ENCODE results near the gene TNS2.

Gene TNS2

DNA sequence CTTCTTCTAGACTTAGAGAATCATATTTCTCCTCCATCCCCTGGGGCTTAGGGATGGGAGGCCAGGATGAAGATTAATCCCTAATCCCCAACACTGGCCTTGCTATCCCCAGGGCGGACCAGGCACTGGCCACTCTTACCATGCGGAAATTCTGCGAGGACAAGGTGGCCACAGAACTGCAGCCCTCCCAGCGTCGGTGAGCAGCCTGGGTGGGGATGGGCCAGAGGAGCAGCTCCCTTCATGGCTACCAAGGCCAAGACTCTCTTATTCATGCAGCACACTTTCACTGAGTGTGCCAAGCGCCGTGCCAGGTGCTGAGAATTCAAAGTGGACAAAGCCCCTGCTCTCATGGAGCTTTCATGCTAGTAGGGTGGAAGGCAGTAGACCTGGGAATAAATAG is 7.0 kb downstream of the TNS2 start:
- no peak for DNase-seq

- no peak for DNase-seq
Observed at GRCh38 chr12:53057816-53058500, 8.1 kb downstream of the TNS2 start.

DNA sequence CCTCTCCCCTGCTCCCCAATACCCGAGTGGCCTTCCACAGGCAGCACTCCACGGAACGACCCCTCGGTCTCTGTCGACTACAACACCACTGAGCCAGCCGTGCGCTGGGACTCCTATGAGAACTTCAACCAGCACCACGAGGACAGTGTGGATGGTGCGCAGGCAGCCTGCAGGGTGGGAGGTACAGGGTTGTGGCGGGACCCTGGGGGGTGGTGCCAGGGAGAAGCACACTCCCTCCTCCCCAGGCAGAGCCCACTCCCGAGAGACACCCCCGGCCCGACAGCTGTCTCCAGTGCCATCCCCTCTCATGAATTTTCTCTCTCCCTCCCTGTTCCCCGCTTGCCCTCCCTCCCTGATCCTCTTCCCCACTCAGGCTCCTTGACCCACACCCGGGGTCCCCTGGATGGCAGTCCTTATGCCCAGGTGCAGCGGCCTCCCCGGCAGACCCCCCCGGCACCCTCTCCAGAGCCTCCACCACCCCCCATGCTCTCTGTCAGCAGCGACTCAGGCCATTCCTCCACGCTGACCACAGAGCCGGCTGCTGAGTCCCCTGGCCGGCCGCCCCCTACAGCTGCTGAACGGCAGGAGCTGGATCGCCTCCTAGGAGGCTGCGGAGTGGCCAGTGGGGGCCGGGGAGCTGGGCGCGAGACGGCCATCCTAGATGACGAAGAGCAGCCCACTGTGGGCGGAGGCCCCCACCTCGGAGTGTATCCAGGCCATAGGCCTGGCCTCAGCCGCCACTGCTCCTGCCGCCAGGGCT is 9.0 kb downstream of the TNS2 start:
- no peak for DNase-seq

- DNase-seq, result no peak
Observed at GRCh38 chr12:53059434-53060063, 9.7 kb downstream of the TNS2 start.

DNA sequence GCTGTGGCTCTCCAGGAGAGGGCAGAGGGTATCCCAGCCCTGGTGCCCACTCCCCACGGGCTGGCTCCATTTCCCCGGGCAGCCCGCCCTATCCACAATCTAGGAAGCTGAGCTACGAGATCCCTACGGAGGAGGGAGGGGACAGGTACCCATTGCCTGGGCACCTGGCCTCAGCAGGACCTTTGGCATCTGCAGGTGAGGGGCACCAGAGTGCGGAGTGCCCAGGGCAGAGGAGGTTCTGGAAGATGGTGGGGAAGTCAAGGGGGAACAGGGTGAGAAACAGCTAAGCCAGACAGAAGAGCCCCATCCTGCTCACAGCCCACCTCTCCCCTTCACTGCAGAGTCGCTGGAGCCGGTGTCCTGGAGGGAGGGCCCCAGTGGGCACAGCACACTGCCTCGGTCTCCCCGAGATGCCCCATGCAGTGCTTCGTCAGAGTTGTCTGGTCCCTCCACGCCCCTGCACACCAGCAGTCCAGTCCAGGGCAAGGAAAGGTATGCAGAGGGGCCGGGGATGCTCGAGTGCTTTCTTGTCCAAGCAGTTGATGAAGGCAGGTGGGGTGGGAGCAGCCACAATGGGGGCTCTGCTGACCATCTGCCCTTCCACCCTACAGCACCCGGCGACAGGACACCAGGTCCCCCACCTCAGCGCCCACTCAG is 10.3 kb downstream of the TNS2 start:
- no peak for DNase-seq

- DNase-seq, result no peak
Observed at GRCh38 chr12:53060721-53061276, 10.9 kb downstream of the TNS2 start.

- DNase-seq, result no peak
Observed at GRCh38 chr12:53061404-53062010, 11.6 kb downstream of the TNS2 start.

GRCh38 chr12:53062011-53062961 is 12.4 kb downstream of the TNS2 start:
- DNase-seq, result no peak

DNA sequence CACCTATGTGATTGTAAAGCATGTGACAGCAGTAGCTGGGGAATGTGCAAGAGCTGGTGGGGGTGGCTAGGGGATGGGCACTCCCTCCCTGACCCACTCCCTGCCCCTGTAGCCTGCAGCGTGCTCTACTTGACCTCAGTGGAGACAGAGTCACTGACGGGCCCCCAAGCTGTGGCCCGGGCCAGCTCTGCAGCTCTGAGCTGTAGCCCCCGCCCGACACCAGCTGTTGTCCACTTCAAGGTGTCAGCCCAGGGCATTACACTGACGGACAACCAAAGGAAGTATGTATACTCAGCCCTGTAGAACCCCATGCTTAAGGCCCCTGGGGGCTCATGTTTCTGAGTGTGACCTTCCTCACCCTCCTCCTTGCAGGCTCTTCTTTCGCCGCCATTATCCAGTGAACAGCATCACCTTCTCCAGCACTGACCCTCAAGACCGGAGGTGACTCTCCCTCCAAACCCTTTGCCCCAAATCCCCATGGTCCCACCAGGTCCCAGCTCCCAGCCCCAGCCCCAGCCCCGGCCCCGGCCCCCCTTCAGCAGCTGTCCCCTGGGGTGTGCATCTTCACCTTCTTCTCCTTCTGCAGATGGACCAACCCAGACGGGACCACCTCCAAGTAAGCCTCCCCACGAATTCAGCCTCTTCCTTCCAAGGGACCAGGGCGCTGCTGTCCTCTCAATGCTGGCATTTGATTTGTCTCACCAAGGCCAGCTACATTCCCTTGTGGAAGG is 13.3 kb downstream of the TNS2 start:
- no peak for DNase-seq

DNA sequence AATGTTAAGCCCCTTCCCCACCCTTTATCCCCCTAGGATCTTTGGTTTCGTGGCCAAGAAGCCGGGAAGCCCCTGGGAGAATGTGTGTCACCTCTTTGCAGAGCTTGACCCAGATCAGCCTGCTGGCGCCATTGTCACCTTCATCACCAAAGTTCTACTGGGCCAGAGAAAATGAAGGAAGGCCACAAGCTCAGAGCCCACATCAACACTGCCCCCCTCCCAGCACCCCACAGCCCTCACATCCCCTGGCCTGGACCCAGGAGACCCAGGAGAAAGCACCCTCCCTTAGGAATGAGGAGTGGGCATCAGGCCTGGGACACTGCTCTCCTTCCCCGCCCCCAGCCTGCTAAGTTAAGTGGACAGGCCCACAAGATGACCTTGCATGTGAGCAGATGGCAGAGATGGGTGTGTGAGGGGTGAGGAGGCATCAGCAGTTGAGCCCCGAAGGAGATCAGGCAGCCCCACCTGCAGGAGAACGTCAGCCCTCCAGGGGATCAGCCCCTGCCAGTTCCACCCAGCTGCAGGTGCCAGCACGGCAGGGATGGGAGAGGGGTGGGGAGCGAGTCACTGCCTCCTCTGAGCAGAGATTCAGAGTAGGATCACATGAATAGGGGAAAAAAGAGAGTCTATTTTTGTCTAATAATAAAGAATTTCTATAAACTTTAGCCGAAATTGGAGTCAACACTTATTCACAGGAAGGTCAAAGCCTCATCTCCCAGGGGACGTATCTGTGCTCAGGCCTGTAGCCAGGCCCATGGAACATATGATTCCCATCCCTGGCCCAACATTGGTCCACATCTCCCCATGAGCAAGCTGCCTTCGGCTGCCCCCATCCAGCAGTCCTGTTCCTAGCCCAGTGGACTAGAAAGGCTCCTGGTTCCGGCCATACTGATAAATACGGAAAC is 14.1 kb downstream of the TNS2 start:
- DNase-seq, result no peak

DNA sequence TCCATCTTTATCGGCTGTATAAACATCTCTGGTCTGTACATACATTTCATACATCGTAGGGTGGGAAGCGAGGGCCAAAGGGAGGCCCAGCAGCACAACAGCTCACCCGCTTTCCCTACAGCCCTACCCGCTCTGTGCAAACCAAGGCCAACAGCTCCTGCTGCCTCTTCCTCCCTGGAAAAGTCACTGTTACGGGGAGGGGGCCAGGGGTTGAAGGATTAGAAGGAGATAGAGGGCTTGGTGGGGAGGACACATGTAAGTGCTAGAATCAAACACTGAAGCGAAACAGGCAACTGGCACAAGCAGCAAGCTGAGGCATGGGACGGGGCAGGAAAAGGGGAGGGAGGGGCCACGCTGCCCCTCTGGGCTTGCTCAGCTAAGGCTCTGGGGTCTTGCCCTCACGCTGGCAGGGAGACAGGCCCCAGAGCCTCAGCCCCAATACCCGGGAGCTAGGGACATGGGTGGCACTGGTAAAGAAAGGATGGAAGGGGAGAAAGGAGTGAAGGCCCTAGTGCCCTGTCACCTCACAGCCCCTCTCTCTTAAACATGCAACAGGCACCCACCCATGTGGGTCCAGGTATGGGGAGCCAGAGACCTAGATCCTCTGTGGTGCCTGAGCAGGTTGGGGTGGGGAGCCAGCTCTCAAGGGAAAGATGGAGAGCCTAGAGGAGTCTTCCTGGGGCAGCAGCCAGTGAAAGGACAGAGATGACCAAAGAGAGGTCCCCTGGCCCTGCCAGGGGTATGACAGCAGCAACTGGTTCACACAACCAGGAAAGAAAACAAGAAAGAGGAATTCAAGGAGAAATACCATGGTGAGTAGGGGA is 15.0 kb downstream of the TNS2 start:
- no peak for DNase-seq

DNA sequence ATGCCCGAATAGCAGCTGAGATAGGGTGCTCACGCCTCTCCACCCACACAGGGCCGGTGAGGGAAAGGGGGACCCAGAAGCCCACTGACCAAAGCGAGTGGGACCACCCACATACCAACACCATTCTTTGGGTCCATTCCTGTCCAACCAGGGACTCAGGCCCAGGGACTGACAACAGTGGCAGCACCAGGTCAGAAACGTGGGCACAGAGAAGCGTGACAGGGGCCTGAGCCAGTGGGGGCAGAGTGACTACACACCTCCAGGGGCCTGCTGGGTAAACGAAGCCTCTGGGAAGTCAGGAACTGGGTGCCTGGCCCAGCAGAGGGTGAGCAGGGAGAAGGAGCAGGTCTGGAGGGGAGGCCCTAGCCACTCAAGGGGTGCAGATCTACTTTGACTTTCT is 15.6 kb downstream of the TNS2 start:
- DNase-seq, result no peak

GRCh38 chr12:53065975-53066931 is 16.4 kb downstream of the TNS2 start:
- DNase-seq, result peak; percentile 75

- DNase-seq, result no peak
Observed at GRCh38 chr12:53067074-53067992, 17.5 kb downstream of the TNS2 start.

- no peak for DNase-seq
Observed at GRCh38 chr12:53067993-53068770, 18.3 kb downstream of the TNS2 start.

Data from stimulated activated CD4-positive, alpha-beta T cell treated with anti-CD3 and anti-CD28 coated beads, Interleukin-4, amount 100 ng/mL, for 24 hours (primary cell).